Measurements from ENCODE around the gene SIX6.

GRCh38 chr14:60512973-60513571 is 4.1 kb downstream of the SIX6 start:
- TF ChIP-seq CTCF (IDR thresholded peaks at IDR 0.05), result no peak
- TF ChIP-seq POLR2A (IDR thresholded peaks at IDR 0.05), result no peak

Measured in right lobe of liver (tissue), 4 donors.